ENCODE data around the gene ZFP64. TPM values are rescaled to one million over a fixed set of nuclear protein-coding genes. Genes with fewer than 3 reads are reported as not detected.
"Not testable (repeated sequence)": the region's sequence is repeated elsewhere in the genome, so short reads cannot be mapped to it uniquely, and the experiment has no call there.

Gene ZFP64
- 10 to 100 TPM; 11.3 to 12.8 TPM for total RNA-seq

DNA sequence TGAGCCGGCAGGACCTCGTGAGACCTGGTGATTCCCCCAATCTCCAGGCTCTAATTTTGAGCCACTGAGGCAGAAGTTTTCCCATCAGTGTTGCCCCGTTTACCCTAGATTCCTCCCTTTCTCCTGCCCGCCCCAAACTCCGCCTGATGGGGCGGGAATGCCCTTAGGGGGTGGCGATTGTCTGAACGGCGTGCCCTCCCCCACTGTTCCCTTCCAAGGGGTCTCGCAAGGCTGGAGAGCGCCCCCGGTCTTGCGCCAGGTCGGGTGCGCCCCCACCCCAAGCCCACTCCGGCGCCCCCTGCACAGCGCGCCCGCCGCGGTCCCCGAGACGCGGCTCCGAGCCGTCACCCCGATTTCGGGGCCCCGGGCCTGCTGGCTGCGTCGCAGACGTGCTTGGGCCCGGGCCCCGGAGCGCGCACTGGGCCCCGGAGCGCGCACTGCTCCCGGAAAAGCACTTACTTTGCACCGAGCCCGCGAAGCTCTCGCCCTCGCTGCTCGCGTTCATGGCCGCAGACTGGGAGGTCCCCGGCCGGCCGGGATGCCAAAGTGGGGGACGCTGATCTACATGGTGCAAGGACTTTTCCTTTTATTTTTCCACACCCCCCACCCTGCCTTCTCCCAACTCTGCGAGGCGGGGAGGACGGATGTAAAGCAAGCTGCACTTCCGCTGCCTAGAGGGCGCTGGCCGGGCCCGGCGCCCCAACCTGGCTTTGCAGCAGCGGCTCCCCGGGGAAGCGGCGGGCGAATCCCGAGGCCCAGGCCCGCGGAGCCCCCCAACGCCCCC, at the start of gene ZFP64:
Gene ZFP64 (minus strand): TSS at position 648 of the 784 bp plus-strand sequence. CDS start 143 bp downstream, at position 505.
- ATAC-seq (replicated peaks) = peak; percentile 87
- peak within 1 kb of the TSS; percentile 93 for H3K4me3 Mint-ChIP-seq
- H3K36me3 Mint-ChIP-seq (ENCODE audit: low read depth) = peaks cover 12% of the 10 kb centered on the region
- H3K27me3 Mint-ChIP-seq = no peaks in the 10 kb centered on the region
- no peaks in the 10 kb centered on the region for H3K9me3 Mint-ChIP-seq
- peaks cover 5% of the 10 kb centered on the region for H3K4me1 Mint-ChIP-seq
- peak within 1 kb of the TSS; percentile 91 for H3K27ac Mint-ChIP-seq

DNA sequence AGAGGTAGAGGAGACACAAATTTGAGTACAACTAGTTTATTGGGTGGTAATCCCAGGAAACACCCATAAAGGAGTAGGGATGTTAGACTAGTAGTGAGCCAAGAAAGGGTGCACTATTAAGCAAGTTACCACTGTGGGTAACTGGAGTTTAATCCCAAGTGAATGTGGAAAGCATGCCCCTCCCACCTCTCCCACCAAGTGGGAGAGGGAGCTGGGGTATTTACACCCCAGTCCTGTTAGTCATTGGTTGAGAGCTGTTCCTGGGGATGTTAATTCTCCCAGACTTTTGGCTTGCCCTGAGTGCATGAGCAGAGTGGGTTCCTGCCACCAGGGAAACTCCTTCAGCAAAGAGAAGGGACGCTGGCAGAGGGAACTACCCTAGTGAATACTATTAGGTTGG, 49.2 kb upstream of the ZFP64 start:
- no peaks in the 10 kb centered on the region for H3K27me3 Mint-ChIP-seq

DNA sequence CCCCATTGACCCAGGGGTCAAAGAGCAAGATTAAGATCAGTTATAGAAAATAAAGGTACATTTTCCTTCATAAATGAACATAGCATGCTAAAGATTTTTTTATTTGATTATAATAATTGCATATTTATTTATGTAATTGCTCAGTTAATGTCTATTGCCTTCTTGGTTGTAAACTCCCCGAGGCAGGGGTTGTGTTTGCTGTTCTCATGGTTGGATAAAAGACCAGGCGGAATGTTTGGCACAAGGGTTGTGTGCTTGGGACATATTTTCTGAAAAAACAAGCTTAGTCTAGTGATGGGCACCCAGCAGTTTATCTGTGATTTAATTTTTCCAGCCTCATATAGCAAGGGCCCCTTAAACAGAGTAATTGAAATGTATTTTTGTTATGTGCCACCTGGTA, 47.5 kb upstream of the ZFP64 start:
- Mint-ChIP-seq H3K4me3 (no peak overlapping the region), H3K27ac (no peak overlapping the region), H3K4me1 (no peaks in the 10 kb centered on the region), H3K9me3 (no peaks in the 10 kb centered on the region), H3K36me3 (ENCODE audit: low read depth) (no peaks in the 10 kb centered on the region), H3K27me3 (no peaks in the 10 kb centered on the region)
- no peak for ATAC-seq (replicated peaks)

More for the DNA sequence above, 49.2 kb upstream of the ZFP64 start:
- H3K36me3 Mint-ChIP-seq (ENCODE audit: low read depth) = no peaks in the 10 kb centered on the region
- no peak overlapping the region for H3K27ac Mint-ChIP-seq
- ATAC-seq (replicated peaks) = no peak
- no peaks in the 10 kb centered on the region for H3K4me1 Mint-ChIP-seq
- no peaks in the 10 kb centered on the region for H3K9me3 Mint-ChIP-seq
- H3K4me3 Mint-ChIP-seq = no peak overlapping the region

DNA sequence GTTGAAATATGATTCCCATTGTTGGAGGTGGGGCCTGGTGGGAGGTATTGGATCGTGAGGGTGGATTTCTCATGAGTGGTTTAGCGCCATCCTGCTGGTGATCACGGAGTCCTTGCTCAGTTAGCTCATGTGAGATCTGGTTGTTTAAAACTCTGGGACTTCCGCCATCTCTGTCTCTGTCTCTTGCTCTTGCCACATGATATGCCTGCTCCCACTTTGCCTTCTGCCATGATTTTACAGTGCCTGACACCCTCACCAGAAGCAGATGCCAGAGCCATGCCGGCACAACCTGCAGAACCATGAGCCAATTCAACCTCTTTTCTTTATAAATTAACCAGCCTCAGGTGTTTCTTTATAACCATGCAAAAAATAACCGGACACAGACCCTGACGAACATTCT, 44.7 kb upstream of the ZFP64 start:
- ATAC-seq (replicated peaks) = no peak
- no peak overlapping the region for H3K27ac Mint-ChIP-seq
- H3K36me3 Mint-ChIP-seq (ENCODE audit: low read depth) = no peaks in the 10 kb centered on the region
- no peaks in the 10 kb centered on the region for H3K4me1 Mint-ChIP-seq
- H3K27me3 Mint-ChIP-seq = no peaks in the 10 kb centered on the region
- no peaks in the 10 kb centered on the region for H3K9me3 Mint-ChIP-seq
- no peak overlapping the region for H3K4me3 Mint-ChIP-seq

DNA sequence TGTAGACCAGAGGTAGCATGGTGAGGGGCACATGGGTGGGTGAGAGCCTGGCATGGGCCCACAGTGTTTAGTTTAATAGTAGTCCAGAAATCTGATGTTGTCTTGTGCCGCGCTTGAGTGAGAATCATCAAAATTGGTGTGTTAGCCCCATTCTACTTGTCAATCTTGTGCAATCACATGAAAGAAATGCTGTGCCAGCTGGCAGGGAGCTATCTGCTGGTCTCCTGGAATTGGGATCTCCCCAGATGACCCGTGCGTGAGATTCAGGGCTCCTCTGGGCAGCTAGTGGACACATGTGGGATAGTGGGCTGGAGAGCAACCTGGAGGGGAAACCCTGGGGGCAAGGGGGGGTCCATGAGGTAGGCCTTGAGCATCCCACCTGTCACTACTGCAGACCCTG, 43.5 kb upstream of the ZFP64 start:
- Mint-ChIP-seq H3K9me3 (no peaks in the 10 kb centered on the region), H3K27me3 (no peaks in the 10 kb centered on the region), H3K36me3 (ENCODE audit: low read depth) (no peaks in the 10 kb centered on the region), H3K27ac (no peak overlapping the region), H3K4me1 (no peaks in the 10 kb centered on the region), H3K4me3 (no peak overlapping the region)
- ATAC-seq (replicated peaks) = no peak

DNA sequence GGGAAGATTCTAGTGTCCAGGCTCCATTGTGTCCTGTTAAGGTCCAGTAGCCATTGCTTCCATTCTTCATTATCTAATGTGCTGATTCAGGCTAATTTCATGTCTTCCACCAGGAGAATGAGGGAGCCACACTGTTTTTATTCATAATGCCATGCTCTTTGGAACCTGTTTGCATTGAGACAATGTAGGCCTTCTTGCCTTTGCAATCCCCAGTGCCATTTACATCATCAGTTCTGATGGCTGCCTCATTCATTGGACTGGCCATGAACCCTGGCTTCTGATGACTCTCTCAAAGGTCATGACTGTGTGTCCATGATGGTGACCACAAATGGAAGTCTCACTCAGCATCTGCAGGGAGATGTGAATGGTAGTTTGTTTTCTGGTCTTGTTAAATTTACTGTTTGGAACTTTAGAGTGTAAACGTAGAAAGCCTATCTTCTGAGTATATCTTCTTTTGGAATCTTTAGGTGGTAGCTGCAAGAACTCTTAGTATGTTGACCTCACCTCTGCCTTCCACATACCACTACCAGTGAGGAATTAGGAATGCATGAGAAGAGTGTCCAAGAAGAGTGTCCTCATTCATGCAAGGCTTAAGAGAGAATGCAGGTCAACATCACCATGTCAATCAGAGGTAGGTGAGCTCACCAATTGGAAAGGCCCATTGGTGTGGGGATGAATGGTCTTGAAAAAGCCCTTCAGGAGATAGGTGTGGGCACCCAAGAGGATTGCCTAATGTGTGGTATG, 42.9 kb upstream of the ZFP64 start:
- no peak for ATAC-seq (replicated peaks)
- Mint-ChIP-seq H3K4me3 (no peak overlapping the region), H3K36me3 (ENCODE audit: low read depth) (no peaks in the 10 kb centered on the region)

DNA sequence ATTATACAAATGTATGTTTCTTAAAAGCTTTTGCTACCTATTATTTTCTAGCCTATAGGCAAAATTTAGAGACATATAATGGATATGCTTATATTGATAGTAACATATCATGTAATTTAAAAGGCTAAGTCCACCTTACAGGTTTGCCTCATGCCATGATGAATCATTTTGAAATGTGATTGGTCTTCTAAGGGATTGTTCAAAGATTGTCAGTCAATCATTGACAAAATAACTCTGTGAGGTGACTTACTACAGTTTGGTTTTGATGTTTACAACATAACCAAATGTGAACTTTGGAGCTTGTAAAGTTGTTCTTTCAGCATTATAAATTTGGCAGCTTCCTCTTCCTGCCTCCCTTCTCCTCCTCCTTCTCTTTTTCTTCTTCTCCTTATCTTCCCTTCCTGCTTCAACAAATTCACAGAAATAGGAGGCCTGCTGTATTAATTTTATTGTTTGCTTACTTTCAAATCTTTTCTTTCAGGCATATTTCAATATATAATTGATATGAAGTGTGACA, 39.7 kb upstream of the ZFP64 start:
- Mint-ChIP-seq H3K36me3 (ENCODE audit: low read depth) (no peaks in the 10 kb centered on the region), H3K27ac (no peak overlapping the region), H3K4me1 (no peaks in the 10 kb centered on the region), H3K4me3 (no peak overlapping the region), H3K9me3 (no peaks in the 10 kb centered on the region), H3K27me3 (peaks cover 9% of the 10 kb centered on the region)
- no peak for ATAC-seq (replicated peaks)

More for the DNA sequence above, 42.9 kb upstream of the ZFP64 start:
- no peaks in the 10 kb centered on the region for H3K27me3 Mint-ChIP-seq
- no peaks in the 10 kb centered on the region for H3K9me3 Mint-ChIP-seq
- no peak overlapping the region for H3K27ac Mint-ChIP-seq
- H3K4me1 Mint-ChIP-seq = no peaks in the 10 kb centered on the region

DNA sequence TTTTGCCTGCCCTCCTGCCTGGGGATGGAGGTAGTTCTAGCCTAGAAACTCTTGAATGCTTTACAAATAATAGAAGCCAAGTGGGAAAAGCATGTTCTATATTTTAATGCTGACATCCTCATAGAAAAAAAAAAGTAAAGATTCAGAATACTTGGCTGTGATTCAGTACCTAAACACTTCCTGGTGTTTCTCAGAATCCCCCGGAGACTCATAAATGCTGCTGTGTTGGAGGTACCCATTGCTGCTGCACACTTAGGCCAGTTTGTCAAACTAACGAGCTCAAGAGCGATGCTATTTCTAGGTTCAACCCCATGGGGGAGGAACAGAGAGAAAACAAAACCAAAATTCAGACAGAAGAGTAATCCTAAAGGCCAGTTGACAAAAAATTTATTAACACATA, 38.8 kb upstream of the ZFP64 start:
- Mint-ChIP-seq H3K4me3 (no peak overlapping the region), H3K27ac (no peak overlapping the region), H3K4me1 (no peaks in the 10 kb centered on the region), H3K9me3 (no peaks in the 10 kb centered on the region), H3K36me3 (ENCODE audit: low read depth) (no peaks in the 10 kb centered on the region), H3K27me3 (peaks cover 9% of the 10 kb centered on the region)
- no peak for ATAC-seq (replicated peaks)

DNA sequence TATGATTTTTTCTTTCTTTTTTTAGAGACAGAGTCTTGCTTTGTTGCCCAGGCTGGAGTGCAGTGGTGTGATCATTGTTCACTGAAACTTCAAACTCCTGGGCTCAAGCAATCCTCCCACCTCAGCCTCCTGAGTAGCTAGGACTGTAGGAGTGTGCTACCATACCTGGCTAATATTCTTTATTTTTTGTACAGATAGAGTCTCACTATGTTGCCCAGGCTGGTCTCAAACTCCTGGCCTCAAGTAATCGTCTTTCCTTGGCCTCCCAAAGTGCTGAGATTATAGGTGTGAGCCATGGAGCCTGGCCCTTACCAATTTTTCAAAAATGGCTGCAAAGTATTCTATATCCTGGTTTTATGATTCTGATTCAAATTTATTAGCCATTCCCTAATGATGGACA, 37.8 kb upstream of the ZFP64 start:
- not testable (repeated sequence) for H3K27me3 Mint-ChIP-seq; ATAC-seq (replicated peaks); H3K36me3 Mint-ChIP-seq (ENCODE audit: low read depth); H3K27ac Mint-ChIP-seq; H3K4me1 Mint-ChIP-seq; H3K4me3 Mint-ChIP-seq; H3K9me3 Mint-ChIP-seq

DNA sequence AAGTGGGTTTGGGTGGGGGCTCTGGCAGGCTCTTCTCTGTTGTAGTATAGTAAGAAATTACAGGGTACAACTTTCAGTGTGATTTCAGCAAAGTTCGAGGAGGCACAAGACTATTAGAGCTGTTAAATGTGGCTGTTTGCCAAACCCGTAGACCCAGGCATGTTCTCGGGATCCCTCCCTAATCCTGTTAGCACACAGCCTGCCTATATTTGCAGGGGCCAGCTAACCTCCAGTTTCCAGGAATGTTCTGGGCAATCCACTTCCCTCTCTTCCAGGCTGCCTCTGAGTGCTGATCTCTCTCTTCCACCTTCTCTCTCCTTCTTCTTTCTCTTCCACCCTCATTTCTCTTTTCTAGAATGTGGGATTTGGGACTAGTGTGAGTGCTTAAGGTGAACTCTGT, 34.8 kb upstream of the ZFP64 start:
- no peak for ATAC-seq (replicated peaks)
- Mint-ChIP-seq H3K4me3 (no peak overlapping the region), H3K4me1 (no peaks in the 10 kb centered on the region), H3K27me3 (peaks cover 13% of the 10 kb centered on the region), H3K36me3 (ENCODE audit: low read depth) (no peaks in the 10 kb centered on the region), H3K27ac (no peak overlapping the region), H3K9me3 (peaks cover 4% of the 10 kb centered on the region)

DNA sequence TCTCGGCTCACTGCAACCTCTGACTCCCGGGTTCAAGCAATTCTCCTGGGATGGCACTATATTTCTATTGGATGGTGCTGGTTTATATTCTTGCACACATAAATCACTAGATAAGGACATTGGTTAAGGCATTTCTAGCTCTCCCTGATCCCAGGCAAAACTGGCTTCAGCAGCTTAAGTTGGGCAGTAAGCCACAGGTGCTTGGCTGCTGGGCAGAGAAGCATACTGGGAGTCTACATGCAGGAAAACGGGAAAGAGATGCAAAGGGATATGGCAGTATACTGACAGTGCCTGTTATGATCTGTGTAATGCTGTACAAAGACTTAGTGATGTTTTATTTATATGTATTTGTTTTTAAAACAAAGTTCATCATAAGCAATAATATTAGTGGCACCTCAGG, 33.3 kb upstream of the ZFP64 start:
- no peak overlapping the region for H3K4me3 Mint-ChIP-seq
- no peak overlapping the region for H3K27ac Mint-ChIP-seq
- peaks cover 4% of the 10 kb centered on the region for H3K9me3 Mint-ChIP-seq
- peaks cover 13% of the 10 kb centered on the region for H3K27me3 Mint-ChIP-seq
- H3K4me1 Mint-ChIP-seq = no peaks in the 10 kb centered on the region
- ATAC-seq (replicated peaks) = no peak
- no peaks in the 10 kb centered on the region for H3K36me3 Mint-ChIP-seq (ENCODE audit: low read depth)

DNA sequence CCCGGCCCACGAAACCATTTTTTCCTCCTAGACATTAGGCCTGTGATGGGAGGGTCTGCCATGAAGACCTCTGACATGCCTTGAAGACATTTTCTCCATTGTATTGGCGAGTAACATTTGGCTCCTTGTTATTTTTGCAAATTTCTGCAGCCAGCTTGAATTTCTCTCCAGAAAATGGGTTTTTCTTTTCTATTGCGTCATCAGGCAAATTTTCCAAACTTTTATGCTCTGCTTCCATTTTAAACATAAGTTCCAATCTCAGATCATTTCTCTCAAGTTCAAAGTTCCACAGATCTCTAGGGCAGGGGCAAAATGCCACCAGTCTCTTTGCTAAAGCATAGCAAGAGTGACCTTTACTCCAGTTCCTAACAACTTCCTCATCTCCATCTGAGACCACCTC, 29.8 kb upstream of the ZFP64 start:
- not testable (repeated sequence) for H3K27ac Mint-ChIP-seq; H3K4me3 Mint-ChIP-seq; H3K36me3 Mint-ChIP-seq (ENCODE audit: low read depth); H3K27me3 Mint-ChIP-seq; ATAC-seq (replicated peaks); H3K9me3 Mint-ChIP-seq; H3K4me1 Mint-ChIP-seq

DNA sequence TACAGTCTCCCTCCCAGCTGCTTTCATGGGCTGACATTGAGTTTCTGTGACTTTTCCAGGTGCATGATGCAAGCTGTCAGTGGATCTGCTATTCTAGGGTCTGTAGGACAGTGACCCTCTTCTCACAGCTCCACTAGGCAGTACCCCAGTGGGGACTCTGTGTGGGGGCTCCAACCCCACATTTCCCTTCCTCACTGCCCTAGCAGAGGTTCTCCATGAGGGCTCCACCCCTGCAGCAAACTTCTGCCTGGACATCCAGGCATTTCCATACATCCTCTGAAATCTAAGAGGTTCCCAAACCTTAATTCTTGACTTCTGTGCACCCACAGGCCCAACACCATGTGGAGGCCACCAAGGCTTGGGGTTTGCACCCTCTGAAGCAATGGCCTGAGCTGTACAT, 29.3 kb upstream of the ZFP64 start:
- not testable (repeated sequence) for H3K9me3 Mint-ChIP-seq; H3K4me1 Mint-ChIP-seq; H3K27ac Mint-ChIP-seq; H3K4me3 Mint-ChIP-seq; H3K36me3 Mint-ChIP-seq (ENCODE audit: low read depth); H3K27me3 Mint-ChIP-seq; ATAC-seq (replicated peaks)

DNA sequence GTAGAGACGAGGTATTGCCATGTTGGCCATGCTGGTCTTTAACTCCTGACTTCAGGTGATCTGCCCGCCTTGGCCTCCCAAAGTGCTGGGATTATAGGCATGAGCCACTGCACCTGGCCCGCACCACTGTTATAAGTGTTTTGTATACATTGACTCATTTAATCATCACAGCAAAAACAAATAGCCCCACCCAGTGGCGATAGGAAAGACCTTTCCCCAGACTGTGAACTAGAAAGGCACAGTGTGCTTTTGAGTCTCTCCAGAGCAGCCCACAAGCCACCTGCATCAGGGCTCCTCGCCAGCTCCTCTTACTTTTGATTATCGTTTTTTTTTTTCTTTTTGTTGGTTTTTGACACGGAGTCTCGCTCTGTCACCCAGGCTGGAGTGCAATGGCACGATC, 27.9 kb upstream of the ZFP64 start:
- peaks cover 10% of the 10 kb centered on the region for H3K9me3 Mint-ChIP-seq
- no peak for ATAC-seq (replicated peaks)
- no peak overlapping the region for H3K4me3 Mint-ChIP-seq
- H3K27me3 Mint-ChIP-seq = peaks cover 8% of the 10 kb centered on the region
- H3K36me3 Mint-ChIP-seq (ENCODE audit: low read depth) = no peaks in the 10 kb centered on the region
- no peak overlapping the region for H3K27ac Mint-ChIP-seq
- H3K4me1 Mint-ChIP-seq = no peaks in the 10 kb centered on the region
